Cerebellar nuclear complex (tissue), 1 donor: ENCODE data around the gene VCX.
"Not testable (repeated sequence)": the region's sequence is repeated elsewhere in the genome, so short reads cannot be mapped to it uniquely, and the experiment has no call there.

Experiments used
- DNase-seq, 2 experiments: peaks; one replicate each; lab custom pipeline; 2025; lab: John Stamatoyannopoulos, UW

Gene VCX

GRCh38 chrX:7842871-7843270 lies at the start of gene VCX:
Gene VCX, plus strand, starts transcription at chrX:7843171. Its CDS starts 33 bp downstream, at chrX:7843204.
- DNase-seq, result not testable (repeated sequence)

- no peak for DNase-seq
Measured at GRCh38 chrX:7798327-7798726, 44.6 kb upstream of the VCX start.

- DNase-seq, result no peak
Measured at GRCh38 chrX:7801711-7802110, 41.3 kb upstream of the VCX start.

DNA sequence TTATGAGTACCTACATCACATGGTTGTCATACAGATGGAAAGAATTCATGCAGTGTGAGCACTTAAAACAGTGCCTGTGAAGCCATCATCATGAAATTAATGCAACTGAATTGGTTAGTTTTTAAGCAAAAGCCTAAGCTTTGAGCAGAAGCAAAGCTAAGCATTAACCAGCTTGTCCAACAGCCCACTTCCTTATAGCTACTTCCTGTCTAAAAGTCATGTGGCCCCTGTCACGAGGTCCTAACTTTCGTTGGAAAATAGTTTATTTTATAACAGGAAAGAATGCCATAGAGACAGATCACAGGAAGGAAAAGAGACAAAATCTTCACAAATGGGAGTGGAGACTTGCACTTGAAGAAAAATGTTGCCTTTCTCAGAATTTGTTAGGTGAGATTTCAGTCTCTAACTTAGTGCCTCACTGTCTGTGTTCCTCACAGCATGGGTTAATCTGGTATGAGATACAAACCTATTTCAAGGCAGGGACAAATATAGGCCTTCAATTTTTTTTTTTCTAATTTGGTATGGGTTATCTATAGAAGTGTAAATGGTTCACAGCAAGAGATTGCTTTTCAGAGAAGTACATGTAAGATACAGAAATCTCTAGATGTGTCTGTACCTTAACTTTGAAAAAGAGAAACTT lies 27.7 kb upstream of the VCX start:
- no peak for DNase-seq

DNA sequence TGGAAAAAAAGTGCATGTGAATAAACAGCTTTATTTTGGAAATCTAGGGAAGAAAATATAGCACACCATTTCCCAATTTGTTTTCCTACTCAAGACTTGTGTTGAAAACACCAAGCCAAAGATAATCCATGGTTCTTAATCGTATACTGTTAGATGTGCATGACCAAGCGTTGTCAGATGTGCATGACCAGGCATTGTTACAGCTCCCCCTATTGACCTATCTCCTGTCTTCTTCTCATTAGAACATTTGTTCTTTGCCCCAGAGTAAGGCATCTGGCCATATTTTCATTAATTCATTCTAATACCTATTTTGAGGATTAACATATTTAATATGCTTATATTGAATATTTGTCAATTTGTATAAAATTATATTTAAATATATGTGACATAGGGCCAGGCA lies 14.4 kb upstream of the VCX start:
- no peak for DNase-seq

- no peak for DNase-seq
Measured at GRCh38 chrX:7841084-7841805, 1.7 kb upstream of the VCX start.

- no peak for DNase-seq
Measured at GRCh38 chrX:7852166-7852565, 9.2 kb downstream of the VCX start.

GRCh38 chrX:7872042-7872441 lies 29.1 kb downstream of the VCX start:
- no peak for DNase-seq

DNA sequence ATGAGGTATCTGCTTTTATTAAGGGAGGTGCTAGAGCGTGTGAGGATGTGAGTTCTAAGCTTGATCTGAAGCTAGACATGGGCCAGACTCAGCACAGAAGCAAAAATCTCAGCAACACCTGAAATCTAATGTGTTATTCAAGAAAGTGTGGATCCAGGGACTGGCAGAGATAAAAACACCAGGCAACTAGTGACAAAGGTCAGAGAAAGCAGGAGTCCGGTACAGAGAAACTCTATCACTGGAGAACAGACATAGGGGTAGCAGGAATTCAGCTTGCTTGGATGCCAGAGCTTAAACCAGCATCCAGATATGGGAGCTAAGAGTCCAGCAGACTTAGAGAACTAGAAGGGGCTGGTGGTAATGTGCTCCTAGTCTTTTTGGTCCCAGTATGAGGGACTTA lies 34.0 kb downstream of the VCX start:
- no peak for DNase-seq

DNA sequence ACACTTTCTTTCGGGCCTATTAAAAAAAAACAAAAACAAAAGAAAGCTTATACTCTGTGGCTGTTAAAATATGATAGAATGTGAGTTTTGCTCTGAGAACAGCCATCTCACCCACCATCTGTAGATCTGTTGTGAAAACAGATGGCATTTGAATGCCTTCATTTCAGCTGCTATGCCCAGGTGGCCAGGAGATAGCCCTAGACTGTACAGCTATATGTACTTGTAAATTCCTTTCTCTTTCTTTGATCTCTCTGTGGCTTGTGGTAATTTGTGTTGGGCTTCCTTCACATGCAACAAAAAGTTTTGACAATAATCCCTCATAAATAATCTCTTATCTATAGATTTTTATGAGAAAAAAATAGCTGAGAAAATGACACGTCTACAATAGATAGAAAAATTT lies 46.2 kb downstream of the VCX start:
- DNase-seq, result no peak

- DNase-seq, result no peak
Measured at GRCh38 chrX:7889680-7890079, 46.7 kb downstream of the VCX start.

GRCh38 chrX:7891928-7892327 lies 49.0 kb downstream of the VCX start:
- DNase-seq, result no peak
